NCI-H524 treated with DMSO at 0.1 percent for 48 hours (cell line): ENCODE measurements around the gene GRIN3B.

Experiments
- DNase-seq: peaks from one replicate; lab custom pipeline; 2025; lab: John Stamatoyannopoulos, UW

GRIN3B gene

DNA sequence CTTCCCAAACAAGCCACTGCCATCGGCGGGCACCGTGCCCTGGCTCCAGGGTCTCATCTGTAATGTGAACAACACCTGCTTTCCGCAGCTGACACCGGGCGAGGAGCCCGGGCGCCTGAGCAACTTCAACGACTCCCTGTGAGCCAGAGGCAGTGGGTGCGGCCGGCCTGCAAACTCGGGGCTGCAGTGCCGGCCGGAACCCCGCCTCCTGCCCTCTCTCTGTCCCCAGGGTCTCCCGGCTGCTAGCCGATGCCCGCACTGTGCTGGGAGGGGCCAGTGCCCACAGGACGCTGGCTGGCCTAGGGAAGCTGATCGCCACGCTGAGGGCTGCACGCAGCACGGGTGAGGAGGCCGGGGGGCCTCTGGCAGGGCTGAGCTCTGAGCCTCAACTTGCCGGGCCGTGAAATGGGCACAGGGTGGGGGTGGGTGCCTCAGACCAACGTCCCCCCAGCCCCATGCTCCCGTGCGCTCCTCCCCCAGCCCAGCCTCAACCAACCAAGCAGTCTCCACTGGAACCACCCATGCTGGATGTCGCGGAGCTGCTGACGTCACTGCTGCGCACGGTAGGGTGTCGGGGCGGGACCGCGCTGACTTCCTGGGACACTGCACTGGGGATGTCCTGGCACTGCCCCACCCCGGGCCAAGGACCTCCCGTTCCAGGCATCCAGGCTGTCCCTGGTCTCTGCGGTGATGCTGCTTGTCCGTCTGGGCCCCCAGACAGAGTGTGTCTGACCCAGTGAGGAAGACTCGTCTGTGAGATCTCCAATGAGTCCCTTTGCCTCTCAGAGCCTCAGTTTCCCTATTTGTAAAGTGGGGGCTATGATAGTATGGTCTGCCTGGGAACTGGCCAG lies 41.8 kb downstream of the GRIN3B start:
- no peak for DNase-seq

- DNase-seq = no peak
Measured at GRCh38 chr19:1042689-1043511, 42.7 kb downstream of the GRIN3B start.

DNA sequence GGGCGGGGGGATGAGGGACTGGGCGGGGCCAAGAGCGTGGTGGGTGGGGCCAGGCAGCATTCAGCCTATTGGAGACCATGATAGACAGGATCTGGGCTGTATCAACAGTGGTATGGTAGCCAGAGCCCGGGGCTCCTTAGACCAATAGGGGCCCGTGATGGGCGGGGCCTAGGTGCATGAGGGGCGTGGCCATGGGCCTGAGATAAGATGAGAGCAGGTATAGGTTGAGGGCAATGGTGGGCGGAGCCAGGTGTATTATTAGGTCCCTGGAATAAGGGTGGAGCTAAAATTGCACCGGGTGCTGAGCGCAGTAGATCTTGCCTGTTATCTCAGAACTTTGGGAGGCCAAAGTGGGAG lies 45.0 kb downstream of the GRIN3B start:
- no peak for DNase-seq

- DNase-seq = no peak
Measured at GRCh38 chr19:1046117-1046626, 46.0 kb downstream of the GRIN3B start.

GRCh38 chr19:1046836-1047695 lies 46.8 kb downstream of the GRIN3B start:
- DNase-seq = no peak

DNA sequence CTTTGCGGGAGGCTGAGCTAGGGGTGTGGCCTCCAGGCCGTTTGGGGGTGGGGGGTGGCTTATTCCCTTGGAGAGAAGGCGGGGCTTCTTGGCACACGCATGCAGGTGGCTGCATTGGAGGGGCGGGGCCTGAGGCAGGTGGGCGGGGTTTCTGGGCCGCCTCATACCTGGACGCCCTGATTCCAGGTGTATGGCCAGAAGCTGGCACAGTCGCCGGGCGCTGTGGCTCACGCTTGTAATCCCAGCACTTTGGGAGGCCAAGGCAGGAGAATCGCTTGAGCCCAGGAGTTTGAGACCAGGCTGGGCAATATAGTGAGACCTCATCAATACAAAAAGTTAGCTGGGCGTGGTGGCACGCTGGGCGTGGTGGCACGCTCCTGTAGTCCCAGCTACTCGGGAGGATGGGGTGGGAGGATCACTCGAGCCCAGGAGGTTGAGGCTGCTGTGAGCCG lies 47.5 kb downstream of the GRIN3B start:
- DNase-seq = no peak

DNA sequence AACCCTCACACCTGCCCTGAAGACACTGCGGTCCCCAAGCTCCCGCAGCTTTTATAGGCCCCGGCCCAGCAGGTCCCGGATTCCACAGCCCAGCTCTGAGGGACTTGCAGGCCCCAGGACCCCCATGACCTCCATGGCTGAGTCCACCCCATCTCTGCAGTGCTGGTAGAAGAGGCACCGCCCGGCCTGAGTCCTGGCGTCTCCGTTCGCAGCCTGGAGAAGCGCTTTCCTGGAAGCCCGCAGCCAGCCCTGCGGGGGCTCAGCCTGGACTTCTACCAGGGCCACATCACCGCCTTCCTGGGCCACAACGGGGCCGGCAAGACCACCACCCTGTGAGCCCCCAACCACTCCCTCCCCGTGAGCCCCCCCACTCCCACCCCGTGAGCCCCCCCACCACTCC lies 48.9 kb downstream of the GRIN3B start:
- DNase-seq = no peak

DNA sequence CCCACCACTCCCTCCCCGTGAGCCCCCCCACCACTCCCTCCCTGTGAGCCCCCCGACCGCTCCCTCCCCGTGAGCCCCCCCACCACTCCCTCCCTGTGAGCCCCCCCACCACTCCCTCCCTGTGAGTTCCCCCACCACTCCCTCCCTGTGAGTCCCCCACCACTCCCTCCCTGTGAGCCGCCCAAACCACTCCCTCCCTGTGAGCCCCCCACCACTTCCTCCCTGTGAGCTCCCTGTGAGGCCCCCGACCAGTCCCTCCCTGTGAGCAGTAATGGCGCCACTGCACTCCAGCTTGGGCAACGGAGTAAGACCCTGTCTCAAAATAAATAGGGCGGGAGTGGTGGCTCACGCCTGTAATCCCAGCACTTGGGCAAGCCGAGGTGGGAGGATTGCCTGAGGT lies 49.6 kb downstream of the GRIN3B start:
- no peak for DNase-seq

GRCh38 chr19:1050989-1051788 lies 51.0 kb downstream of the GRIN3B start:
- no peak for DNase-seq

GRCh38 chr19:1051791-1052190 lies 51.6 kb downstream of the GRIN3B start:
- DNase-seq = no peak

- DNase-seq = no peak
Measured at GRCh38 chr19:1052349-1052975, 52.2 kb downstream of the GRIN3B start.

DNA sequence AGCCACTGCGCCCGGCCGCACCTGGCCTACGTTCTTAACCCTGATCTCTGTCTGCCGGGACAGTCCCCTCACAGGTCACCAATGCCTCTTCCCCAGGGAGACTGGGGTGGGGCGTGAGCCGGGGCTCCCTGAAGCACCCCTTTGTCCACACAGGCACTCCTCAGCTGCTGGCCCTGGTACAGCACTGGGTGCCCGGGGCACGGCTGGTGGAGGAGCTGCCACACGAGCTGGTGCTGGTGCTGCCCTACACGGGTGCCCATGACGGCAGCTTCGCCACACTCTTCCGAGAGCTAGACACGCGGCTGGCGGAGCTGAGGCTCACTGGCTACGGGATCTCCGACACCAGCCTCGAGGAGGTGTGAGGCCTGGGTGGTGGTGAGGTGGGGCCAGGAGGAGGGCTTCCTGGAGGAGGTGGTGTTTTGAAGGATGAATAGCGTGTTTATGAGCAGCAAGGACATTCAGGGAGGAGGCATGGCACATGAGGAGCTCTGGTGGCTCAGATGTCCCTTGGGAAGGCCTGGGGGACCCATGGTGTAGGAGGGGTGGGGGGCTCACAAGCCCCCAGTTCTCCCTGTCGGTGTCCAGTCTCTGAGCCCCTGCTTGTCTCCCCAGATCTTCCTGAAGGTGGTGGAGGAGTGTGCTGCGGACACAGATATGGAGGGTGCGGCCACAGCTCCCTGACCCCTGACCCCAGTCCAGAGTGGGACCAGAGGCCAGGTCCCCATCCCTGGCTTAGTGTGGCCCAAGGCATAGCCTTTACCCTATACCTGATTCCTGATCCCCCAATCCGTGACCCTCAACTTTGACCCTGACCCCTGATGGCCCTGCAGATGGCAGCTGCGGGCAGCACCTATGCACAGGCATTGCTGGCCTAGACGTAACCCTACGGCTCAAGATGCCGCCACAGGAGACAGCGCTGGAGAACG lies 53.2 kb downstream of the GRIN3B start:
- no peak for DNase-seq

DNA sequence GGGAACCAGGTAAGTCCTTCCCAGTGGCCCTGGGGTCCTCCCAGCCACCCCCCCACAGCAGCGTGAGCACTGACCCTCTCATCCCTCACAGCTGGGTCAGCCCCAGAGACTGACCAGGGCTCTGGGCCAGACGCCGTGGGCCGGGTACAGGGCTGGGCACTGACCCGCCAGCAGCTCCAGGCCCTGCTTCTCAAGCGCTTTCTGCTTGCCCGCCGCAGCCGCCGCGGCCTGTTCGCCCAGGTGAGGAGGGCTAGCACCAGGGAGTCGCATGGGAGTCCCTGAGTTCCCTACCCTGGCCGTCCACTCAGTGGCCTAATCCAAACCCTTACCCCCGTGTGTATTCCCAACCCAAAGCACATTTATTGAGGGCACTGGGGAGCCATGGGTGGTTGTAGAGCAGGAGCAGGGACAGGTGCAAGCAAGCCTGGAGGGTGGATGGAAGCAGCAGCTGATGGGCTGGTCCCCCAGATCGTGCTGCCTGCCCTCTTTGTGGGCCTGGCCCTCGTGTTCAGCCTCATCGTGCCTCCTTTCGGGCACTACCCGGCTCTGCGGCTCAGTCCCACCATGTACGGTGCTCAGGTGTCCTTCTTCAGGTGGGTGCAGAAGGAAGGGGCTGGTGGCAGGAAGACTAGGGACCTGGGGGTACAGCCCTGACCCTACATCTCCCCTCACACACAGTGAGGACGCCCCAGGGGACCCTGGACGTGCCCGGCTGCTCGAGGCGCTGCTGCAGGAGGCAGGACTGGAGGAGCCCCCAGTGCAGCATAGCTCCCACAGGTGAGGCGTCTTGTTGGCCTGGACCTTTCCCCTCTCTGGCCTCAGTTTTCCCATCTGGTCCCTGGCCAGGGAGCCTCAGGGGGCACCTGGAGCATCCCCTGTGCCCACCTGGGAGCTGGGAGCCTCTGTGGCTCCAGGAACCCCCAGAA lies 54.1 kb downstream of the GRIN3B start:
- no peak for DNase-seq

DNA sequence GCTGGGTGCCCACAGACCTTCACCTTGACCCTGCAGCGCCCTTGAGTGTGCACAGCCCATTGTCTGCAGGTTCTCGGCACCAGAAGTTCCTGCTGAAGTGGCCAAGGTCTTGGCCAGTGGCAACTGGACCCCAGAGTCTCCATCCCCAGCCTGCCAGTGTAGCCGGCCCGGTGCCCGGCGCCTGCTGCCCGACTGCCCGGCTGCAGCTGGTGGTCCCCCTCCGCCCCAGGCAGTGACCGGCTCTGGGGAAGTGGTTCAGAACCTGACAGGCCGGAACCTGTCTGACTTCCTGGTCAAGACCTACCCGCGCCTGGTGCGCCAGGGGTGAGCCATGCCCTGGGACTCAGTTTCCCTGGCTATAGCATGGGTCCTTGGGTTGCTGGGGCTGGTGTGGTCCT lies 54.8 kb downstream of the GRIN3B start:
- DNase-seq = no peak

- DNase-seq = no peak
Measured at GRCh38 chr19:1055886-1056620, 55.8 kb downstream of the GRIN3B start.

DNA sequence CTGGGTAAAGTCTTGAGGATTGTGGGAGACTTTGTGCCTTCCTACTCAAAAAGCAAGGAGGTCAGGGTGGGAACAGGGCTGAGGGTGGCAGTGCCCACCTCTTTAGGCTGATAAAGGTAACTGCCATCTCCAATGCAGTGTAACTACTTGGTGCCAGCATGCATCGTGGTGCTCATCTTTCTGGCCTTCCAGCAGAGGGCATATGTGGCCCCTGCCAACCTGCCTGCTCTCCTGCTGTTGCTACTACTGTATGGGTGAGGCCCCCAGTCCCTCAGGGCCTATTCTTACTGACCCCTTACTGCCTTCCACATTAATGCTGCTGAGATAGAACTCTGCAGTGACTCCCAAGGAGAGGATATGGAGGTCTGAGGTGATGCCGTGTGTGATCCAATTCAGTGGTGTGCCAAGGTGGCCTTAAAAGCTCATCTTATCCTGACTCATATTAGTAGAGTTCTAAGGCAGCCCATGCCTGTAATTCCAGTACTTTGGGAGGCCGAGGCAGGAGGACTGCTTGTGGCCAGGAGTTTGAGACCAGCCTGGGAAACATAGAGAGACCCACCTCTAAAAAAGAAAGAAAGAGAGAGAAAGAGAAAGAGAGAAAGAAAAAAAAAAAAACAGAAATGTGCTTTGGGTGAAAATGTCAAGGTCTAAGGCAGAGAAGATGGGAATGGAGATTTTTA lies 57.1 kb downstream of the GRIN3B start:
- no peak for DNase-seq

GRCh38 chr19:1058112-1058511 lies 57.9 kb downstream of the GRIN3B start:
- no peak for DNase-seq
